ENCODE data around the gene TNKS1BP1.

DNA sequence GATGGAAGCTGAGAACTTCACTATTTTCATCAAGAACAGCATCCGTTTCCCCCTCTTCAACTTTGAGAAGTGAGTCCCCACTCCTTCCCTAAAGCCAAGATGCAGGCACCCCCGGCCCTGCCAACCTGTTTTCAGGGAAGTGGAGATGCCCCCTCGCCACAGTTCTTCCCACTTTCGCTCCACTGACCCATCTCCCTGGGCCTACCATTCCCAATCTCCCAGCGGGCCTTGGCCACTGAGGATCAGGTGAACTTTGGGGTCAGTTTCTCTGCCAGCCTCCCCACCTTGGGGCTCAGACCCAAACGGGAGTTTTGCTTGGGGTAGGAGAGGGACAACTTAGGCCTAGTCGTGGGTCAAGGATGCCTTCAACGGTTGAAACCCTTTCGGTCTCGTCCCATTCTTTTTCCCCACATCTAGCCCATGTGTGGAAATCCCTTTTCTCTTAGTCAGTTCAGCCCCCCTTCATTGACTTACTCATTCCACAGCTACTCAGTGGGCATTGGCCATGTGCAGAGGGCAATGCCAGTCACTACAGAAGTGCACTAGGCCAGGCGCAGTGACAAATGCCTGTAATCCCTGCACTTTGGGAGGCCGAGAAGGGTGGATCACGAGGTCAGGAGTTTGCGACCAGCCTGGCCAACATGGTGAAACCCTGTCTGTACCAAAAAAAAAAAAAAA, 24.0 kb upstream of the TNKS1BP1 start:
- TF ChIP-seq POLR2AphosphoS5 (IDR thresholded peaks at IDR 0.05; ENCODE audit: low read depth, low read length), result no peak
- TF ChIP-seq REST (IDR thresholded peaks at IDR 0.05; ENCODE audit: insufficient read depth in 1 of 2, low read depth in 2 of 2, low read length in 2 of 2), result no peak
- no peak for TF ChIP-seq SIN3A (IDR thresholded peaks at IDR 0.05; ENCODE audit: borderline replicate concordance, insufficient read depth, low read length)
